ENCODE measurements around the gene GSTA4.

The GSTA4 gene

GRCh38 chr6:53029257-53029656 lies 34.2 kb upstream of the GSTA4 start:
- Histone ChIP-seq H3K4me3 (ENCODE audit: low read depth, low read length) (no peak overlapping the region), H3K4me1 (ENCODE audit: control insufficient read depth, insufficient read depth, low read length) (no peaks in the 10 kb centered on the region), H3K9me3 (ENCODE audit: control insufficient read depth, insufficient read depth, low read depth, low read length) (no peaks in the 10 kb centered on the region), H3K36me3 (ENCODE audit: control insufficient read depth in 2 of 2, insufficient read depth in 1 of 2, low read length in 2 of 2) (peaks cover 5 to 43% of the 10 kb centered on the region in 2 experiments; a peak in 2 of 3 replicates), H3K27ac (ENCODE audit: extremely low read depth, low read depth, low read length) (no peak overlapping the region)
- POLR2A ChIA-PET, result no interaction called here
- CTCF ChIA-PET, result interaction anchor here (1.3 kb wide), 1 partner anchor 33 kb away, joined by 4 read pairs; no protein-coding TSS in a partner anchor
- no peak for TF ChIP-seq ZNF354C (tag by site-specific recombination; IDR thresholded peaks at IDR 0.05; ENCODE audit: borderline replicate concordance, low read depth)
- no peak for TF ChIP-seq ZNF837 (tag by site-specific recombination; IDR thresholded peaks at IDR 0.05)
- TF ChIP-seq BCL11B (tag by site-specific recombination; IDR thresholded peaks at IDR 0.05; ENCODE audit: low read depth), result no peak
- TF ChIP-seq ZNF404 (tag by site-specific recombination; IDR thresholded peaks at IDR 0.05), result no peak
- no peak for TF ChIP-seq ZNF324 (tag by site-specific recombination; IDR thresholded peaks at IDR 0.05)
- TF ChIP-seq BCL6B (tag by site-specific recombination; IDR thresholded peaks at IDR 0.05), result no peak
- no peak for TF ChIP-seq ZNF140 (tag by site-specific recombination; IDR thresholded peaks at IDR 0.05)
- TF ChIP-seq ZSCAN18 (tag by site-specific recombination; IDR thresholded peaks at IDR 0.05), result no peak
- no peak for TF ChIP-seq ZBTB7A (tag by site-specific recombination; IDR thresholded peaks at IDR 0.05; ENCODE audit: low read depth)
- TF ChIP-seq ZNF704 (tag by site-specific recombination; IDR thresholded peaks at IDR 0.05), result no peak

- no peak overlapping the region for H3K4me3 ChIP-seq (ENCODE audit: low read depth, low read length)
- CTCF ChIA-PET, result interaction anchor here (0.7 to 1.3 kb wide), 2 partner anchors 33 to 749 kb away, joined by 4 read pairs; no protein-coding TSS in a partner anchor
- H3K9me3 ChIP-seq (ENCODE audit: control insufficient read depth, insufficient read depth, low read depth, low read length), result no peaks in the 10 kb centered on the region
- TF ChIP-seq ZNF18 (tag by site-specific recombination; IDR thresholded peaks at IDR 0.05) (no peak), HOXC10 (CRISPR knock-in tag; IDR thresholded peaks at IDR 0.05) (no peak), ZNF398 (tag by site-specific recombination; IDR thresholded peaks at IDR 0.05) (no peak), ZNF645 (tag by site-specific recombination; IDR thresholded peaks at IDR 0.05) (no peak), ZNF571 (tag by site-specific recombination; IDR thresholded peaks at IDR 0.05) (no peak), ZNF580 (tag by site-specific recombination; IDR thresholded peaks at IDR 0.05) (no peak), ZNF664 (tag by site-specific recombination; IDR thresholded peaks at IDR 0.05) (no peak), BCL11A (tag by site-specific recombination; IDR thresholded peaks at IDR 0.05; ENCODE audit: low read depth) (no peak), ZSCAN16 (tag by site-specific recombination; IDR thresholded peaks at IDR 0.05) (no peak), EGR2 (tag by site-specific recombination; IDR thresholded peaks at IDR 0.05; ENCODE audit: low read depth) (no peak), ZNF366 (tag by site-specific recombination; conservative IDR thresholded peaks at IDR 0.05) (no peak)
- H3K27ac ChIP-seq (ENCODE audit: extremely low read depth, low read depth, low read length), result no peak overlapping the region
- H3K4me1 ChIP-seq (ENCODE audit: control insufficient read depth, insufficient read depth, low read length), result no peaks in the 10 kb centered on the region
- POLR2A ChIA-PET, result no interaction called here
- peaks cover 5 to 43% of the 10 kb centered on the region in 2 experiments; a peak in 2 of 3 replicates for H3K36me3 ChIP-seq (ENCODE audit: control insufficient read depth in 2 of 2, insufficient read depth in 1 of 2, low read length in 2 of 2)
These were observed 33.4 kb upstream of the GSTA4 start for GRCh38 chr6:53028467-53028866.
